Fibroblast of skin of scalp (primary cell): ENCODE results near the gene FIZ1.
A peak's percentile ranks its signal among the peaks of the same experiment; 100 is the strongest.
"Not testable (repeated sequence)": the region's sequence is repeated elsewhere in the genome, so short reads cannot be mapped to it uniquely, and the experiment has no call there.

ENCODE experiments used
- DNase-seq: peaks from one replicate; pipeline ENCODE4 v3.0.0-alpha.2; 2013

Gene FIZ1

GRCh38 chr19:55594996-55595545 is 4.2 kb downstream of the FIZ1 start:
- DNase-seq, result no peak

GRCh38 chr19:55593096-55593772 is 6.1 kb downstream of the FIZ1 start:
- no peak for DNase-seq

- DNase-seq, result no peak
These were observed 6.8 kb downstream of the FIZ1 start for GRCh38 chr19:55592391-55593090.

- DNase-seq, result no peak
These were observed 7.8 kb downstream of the FIZ1 start for GRCh38 chr19:55591555-55591954.

DNA sequence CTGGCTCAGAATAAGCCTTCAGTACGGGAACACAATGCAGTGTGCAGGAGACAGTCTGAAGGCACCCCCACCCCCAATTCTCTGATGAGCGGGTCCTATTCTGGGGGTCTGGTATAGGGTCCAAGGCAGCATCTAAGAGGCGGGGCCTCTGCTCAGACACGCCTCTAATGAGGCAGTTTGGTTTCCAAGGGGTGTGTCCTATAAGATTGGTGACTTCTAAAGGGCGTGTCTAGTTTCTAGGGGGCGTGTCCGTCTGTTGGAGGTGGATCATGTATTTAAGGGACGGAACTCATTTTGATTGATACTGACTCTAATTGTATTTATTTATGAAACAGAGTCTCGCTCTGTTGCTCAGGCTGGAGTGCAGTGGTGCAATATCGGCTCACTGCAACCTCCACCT is 8.7 kb downstream of the FIZ1 start:
- no peak for DNase-seq

DNA sequence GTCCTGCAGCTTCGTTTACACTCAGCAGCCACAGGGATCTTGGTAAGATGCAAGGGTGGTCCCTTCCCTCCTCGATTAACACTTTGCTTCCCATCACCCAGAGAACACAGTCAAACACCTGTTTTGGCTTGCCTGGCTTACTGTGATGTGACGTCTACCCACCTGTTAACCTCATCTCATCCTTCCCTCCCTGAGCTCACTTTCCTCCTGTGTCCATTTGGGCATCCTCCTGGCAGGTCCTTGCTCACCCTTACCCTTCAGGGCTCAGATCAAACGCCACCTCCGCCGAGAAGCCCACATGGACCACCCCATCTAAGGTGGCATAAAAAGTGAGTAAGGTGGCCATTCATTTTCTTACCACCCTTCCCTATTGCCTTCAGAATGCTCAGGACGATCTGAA is 9.2 kb downstream of the FIZ1 start:
- DNase-seq, result no peak

DNA sequence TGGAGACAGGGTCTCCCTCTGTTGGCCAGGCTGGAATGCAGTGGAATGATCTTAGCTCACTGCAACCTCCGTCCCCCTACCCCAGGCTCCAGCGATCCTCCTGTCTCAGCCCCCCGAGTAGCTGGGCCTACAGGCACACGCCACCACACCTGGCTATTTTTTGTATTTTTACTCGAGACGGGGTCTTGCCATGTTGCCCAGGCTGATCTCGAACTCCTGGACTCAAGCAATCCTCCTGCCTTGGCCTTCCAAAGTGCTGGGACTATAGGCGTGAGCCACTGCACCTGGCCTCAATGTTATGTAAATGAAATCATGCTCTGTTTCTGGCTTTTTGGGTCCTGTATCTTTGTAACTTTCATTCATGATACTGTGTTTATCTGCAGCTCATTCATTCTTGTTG is 10.6 kb downstream of the FIZ1 start:
- DNase-seq, result no peak

GRCh38 chr19:55586976-55587668 is 12.2 kb downstream of the FIZ1 start:
- DNase-seq, result peak; percentile 89

DNA sequence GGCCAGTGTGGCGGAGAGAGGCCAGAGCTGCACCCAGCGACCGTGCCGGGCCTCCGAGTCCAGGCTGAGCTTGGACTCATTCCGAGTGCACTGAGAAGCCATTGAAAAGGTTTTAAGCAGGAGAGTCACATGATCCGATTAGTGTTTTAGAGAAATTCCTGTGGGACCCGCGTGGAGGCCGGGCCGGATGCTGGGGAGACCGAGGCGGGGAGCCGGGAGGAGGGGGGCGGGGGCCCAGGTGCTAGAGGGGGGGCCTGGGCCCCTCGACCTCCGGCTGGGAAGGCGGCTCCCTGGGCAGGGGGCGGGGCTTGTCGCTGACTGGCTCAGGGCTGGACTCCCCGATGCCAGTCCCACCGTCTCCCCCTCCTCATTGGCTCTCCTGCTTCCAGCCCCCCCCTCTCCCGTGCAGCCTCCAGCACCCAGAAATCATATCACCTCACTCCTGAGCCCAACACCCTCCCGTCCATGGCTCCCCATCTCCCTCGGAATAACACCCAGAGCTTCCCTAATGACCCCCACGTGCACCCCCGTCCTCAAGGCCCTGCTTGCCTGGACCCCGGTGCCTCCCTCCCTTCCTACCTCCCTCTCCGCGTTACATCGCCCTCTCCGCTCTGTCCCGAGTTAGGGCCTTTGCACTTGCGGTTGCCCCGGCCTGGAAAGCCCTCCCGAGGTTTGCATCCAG is 13.5 kb downstream of the FIZ1 start:
- peak; percentile 79 for DNase-seq

GRCh38 chr19:55584871-55585270 is 14.4 kb downstream of the FIZ1 start:
- no peak for DNase-seq

- DNase-seq, result not testable (repeated sequence)
These were observed 15.4 kb downstream of the FIZ1 start for GRCh38 chr19:55583897-55584296.

DNA sequence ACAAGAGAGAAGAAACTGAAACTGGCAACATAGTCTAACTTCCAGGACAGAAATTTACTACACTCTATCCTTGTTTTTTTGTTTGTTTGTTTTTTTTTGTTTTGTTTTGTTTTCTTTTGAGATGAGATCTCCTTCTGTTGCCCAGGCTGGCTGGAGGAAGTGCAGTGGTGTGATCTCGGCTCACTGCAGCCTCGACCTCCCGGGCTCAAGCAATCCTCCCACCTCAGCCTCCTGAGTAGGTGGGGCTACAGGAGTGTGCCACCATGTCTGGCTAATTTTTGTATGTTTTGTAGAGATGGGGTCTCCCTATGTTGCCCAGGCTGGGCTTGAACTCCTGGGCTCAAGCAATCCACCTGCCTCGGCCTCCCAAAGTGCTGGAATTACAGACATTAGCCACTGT is 17.0 kb downstream of the FIZ1 start:
- not testable (repeated sequence) for DNase-seq

DNA sequence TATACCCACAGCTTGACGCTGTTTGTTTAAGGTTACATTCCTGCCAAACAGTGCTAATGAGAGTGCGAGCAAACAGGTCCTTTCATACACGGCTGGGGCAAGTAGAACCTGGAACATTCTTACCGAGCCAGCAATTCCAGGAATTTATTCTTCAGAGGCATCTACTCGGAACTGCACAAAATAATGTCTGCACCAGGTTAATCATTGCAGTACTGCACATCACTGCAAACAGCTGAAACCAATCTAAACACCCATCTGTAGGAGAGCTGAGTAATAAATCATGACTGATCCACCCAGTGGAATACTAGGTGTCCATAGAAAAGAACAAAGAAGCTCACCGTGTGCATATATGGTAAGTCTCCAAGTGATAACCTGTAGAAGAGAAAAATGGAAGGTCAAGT is 17.5 kb downstream of the FIZ1 start:
- DNase-seq, result no peak

GRCh38 chr19:55581145-55581822 is 18.0 kb downstream of the FIZ1 start:
- no peak for DNase-seq

DNA sequence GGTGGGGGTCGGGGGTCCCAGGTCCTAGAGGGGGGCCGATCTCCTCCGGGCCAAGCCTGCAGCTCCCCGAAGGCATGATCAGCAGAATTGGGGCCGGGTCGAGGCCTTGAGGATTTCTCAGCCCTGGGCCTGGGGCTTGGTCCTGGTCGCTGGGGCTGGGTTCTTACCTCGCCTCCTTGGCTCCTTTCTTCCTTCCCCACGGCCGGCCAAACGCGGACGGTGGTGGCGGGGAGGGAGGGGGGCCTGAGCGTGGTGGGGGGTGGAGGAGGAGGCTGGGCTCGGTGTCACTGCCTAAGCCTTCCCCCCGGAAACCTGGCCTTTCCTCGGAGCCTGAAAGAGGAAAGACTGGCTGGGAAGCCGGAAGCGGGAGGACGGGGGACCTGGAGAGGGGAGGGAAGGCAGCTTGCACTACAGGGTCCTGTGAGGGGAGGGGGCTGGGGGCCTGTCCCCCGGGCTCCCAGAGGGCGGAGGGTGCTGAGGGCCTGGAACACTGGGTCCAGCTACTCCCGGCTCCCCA is 18.6 kb downstream of the FIZ1 start, which contains the start of gene ZNF579:
TSS of gene ZNF579 (minus strand) at position 221 of the 517 bp plus-strand sequence. CDS start 1,209 bp downstream, outside the sequence.
- peak; percentile 92 for DNase-seq

DNA sequence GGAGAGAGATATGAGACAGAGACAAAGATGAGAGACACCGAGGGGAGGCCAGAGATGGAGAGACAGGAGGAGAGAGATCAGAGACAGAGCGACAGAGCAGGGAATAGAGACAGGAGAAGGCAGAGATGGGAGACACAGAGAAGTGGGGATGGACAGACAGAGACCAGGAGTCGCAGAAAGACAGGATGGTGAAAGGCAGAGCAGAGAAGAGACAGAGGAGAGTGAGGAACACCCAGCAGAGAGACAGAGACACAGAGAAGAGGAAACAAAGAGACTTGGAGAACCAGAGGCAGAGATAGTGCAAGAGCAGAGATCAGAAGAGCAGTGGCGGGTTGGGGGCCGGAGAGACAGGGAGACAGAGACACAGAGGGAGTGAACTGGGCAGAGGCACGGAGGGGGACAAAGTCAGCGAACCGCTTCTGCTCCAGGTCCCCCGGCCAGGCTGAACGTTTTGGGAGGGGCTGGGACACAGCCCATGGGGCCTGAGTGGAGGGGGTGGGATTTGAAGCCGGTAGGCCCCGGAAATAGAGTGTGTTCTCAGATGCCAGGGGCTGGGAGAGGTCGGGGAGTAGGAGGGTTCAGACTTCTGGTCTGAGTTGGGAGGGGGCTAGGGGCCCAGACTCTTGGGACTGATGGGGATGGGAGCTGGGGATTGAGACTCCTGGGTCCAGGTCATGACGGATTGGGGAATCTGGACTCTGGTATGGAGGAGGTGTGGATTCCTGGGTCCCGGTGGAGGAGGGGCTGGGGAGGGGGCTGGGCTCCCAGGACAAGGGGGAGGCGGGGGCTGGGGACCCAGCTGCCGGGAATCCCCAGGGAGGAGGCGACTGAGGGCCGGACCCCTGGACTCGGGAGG is 19.3 kb downstream of the FIZ1 start:
- DNase-seq, result peak; percentile 50

GRCh38 chr19:55578761-55579747 is 20.3 kb downstream of the FIZ1 start:
- DNase-seq, result no peak

GRCh38 chr19:55578031-55578760 is 21.1 kb downstream of the FIZ1 start:
- no peak for DNase-seq

- DNase-seq, result no peak
These were observed 22.6 kb downstream of the FIZ1 start for GRCh38 chr19:55576746-55577145.
